ENCODE measurements around the gene C2CD4A.

The C2CD4A gene

DNA sequence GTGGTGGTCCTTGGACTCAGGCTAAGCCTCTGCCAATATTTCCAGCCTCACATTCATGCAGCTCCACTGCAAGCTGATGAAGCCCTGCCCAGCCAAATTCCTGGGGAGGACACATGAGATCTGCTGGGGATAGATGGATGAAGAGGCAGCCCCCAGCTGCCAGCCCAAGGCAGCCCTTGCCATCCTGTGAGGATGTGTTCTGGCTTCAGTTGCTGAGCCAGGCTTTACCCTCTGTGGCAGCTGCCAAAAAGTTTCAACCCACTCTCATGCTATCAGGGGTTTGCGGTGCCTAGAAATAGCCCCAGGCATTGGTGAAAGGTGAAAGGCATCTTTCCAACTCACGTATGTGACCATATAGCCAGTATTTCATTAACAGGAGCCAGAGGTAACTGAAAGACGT, 37.6 kb downstream of the C2CD4A start:
- TF ChIP-seq ZFX (IDR thresholded peaks at IDR 0.05; ENCODE audit: borderline replicate concordance) = no peak
- TF ChIP-seq, protein P1, sequence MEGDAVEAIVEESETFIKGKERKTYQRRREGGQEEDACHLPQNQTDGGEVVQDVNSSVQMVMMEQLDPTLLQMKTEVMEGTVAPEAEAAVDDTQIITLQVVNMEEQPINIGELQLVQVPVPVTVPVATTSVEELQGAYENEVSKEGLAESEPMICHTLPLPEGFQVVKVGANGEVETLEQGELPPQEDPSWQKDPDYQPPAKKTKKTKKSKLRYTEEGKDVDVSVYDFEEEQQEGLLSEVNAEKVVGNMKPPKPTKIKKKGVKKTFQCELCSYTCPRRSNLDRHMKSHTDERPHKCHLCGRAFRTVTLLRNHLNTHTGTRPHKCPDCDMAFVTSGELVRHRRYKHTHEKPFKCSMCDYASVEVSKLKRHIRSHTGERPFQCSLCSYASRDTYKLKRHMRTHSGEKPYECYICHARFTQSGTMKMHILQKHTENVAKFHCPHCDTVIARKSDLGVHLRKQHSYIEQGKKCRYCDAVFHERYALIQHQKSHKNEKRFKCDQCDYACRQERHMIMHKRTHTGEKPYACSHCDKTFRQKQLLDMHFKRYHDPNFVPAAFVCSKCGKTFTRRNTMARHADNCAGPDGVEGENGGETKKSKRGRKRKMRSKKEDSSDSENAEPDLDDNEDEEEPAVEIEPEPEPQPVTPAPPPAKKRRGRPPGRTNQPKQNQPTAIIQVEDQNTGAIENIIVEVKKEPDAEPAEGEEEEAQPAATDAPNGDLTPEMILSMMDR (IDR thresholded peaks at IDR 0.05) = no peak
- H3K27ac ChIP-seq = no peak overlapping the region

DNA sequence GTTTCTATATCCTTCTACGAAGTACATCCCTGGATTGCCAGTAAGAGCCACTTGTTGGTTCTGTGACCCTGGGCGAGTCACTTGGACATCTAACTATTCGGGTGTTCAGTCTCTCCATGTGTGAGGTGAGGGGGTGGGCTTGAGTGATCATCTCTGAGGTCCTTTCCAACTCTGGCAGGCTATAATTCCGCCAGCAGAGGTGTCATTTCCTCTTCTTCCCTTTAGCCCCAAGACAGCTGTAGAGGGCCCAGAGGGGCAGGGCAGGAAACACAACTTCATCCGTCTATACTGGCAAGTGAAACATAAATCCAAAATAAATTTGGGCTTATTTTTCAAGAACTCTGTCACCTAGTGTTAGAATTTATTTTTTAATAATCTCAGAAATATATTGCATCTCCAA, 38.1 kb downstream of the C2CD4A start:
- TF ChIP-seq, protein P1 (IDR thresholded peaks at IDR 0.05) = no peak
- TF ChIP-seq ZFX (IDR thresholded peaks at IDR 0.05; ENCODE audit: borderline replicate concordance) = no peak
- H3K27ac ChIP-seq = no peak overlapping the region

DNA sequence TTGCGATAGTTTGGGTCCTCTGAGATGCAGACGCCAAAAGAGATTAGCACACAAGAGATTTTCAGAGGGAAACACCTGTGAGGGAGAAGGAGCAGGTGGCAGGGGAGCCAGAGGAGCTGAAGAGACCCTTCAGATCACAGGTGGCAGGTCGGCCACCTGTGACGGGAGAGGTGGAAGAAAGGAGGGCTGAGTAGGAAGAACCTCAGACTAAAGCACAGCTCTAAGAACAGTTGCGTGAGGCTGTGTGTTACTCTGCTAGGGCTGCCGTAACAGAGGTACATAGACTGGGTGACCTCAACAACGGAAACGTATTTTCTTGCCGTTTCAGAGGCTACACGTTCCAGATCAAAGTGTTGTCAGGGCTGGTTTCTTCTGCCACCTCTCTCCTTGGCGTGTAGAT, 38.5 kb downstream of the C2CD4A start:
- no peak for TF ChIP-seq ZFX (IDR thresholded peaks at IDR 0.05; ENCODE audit: borderline replicate concordance)
- TF ChIP-seq, protein P1 (IDR thresholded peaks at IDR 0.05) = no peak
- H3K27ac ChIP-seq = no peak overlapping the region

DNA sequence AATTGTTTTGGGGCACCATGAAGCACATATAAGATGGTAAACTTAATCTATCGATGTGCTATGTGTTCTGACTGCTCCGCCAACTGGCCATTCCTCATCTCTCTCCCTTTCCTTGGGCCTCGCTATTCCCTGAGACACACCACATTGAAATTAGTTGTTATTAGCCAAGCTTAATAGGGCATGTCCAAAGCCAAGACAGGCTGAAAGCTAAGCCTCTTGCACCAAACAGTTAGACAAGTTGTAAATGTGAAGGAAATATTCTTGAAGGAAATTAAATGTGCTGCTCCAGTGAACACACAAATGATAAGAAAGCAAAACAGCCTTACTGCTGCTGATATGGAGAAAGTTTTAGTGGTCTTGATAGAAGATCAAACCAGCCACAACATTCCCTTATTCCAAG, 39.3 kb downstream of the C2CD4A start:
- no peak overlapping the region for H3K27ac ChIP-seq
- no peak for TF ChIP-seq ZFX (IDR thresholded peaks at IDR 0.05; ENCODE audit: borderline replicate concordance)
- TF ChIP-seq, protein P1 (IDR thresholded peaks at IDR 0.05) = no peak

DNA sequence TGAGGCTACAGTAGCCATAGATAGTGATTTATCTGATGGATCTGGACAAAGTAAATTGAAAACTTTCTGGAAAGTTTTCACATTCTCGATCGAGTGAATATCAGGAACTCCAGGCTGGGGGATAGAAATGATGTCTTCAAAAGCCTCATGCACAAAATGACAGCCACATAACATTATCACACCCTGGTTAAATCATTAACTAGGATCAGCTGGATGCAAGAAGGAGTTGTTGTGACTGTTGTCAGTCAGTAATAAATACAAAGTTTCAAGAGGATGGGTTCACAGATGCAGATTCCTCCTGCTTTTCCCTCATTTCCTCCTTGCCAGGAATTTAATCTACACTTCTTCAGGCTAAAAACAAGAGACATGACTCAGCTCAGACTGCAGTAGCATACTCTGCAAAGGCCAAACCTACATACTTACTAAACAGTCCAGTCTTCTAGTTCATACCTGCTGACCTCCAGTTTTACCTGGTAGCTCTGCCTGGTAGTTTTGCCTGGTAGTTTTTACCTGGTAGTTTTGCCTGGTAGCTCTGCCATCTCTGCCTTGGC, 40.9 kb downstream of the C2CD4A start:
- no peak for TF ChIP-seq ZFX (IDR thresholded peaks at IDR 0.05; ENCODE audit: borderline replicate concordance)
- TF ChIP-seq, protein P1 (IDR thresholded peaks at IDR 0.05) = no peak
- no peak overlapping the region for H3K27ac ChIP-seq

DNA sequence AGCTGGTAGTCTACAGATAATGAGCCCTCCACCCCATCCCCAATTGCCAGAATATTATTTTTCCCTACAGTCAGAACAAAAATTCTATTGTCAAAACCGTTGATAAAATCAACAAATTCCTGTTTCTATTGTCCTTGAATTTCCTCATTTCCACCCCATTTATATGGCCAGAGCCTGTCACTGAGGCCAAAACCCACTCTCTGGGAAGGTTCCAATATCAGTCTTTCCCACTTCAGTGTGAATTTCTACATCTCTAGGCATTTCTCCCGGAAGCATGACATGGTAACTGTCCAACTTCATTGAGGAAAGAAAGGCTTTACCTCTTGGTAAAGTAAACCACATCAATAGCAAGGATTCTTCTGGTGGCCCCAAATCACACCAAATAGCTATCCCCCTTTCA, 41.6 kb downstream of the C2CD4A start:
- no peak overlapping the region for H3K27ac ChIP-seq
- no peak for TF ChIP-seq ZFX (IDR thresholded peaks at IDR 0.05; ENCODE audit: borderline replicate concordance)
- TF ChIP-seq, protein P1 (IDR thresholded peaks at IDR 0.05) = no peak

DNA sequence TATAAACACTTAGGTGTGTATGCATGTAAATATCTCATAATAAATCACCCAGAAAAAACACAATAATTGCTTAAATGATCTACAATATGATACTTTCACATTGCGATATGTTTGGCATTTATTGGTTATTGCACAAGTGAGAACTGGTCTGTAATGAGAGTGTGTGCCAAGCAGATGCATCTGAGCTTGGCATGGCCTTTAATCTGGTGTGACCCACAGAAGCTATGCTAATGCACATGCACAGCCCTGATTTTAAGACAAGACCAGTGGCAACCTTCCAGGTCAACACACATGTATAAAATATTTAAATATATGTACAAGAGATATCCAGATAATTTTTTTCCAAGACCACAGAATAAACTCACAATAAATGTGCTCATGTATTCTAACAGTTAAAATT, 42.7 kb downstream of the C2CD4A start:
- no peak overlapping the region for H3K27ac ChIP-seq
- TF ChIP-seq ZFX (IDR thresholded peaks at IDR 0.05; ENCODE audit: borderline replicate concordance) = no peak
- TF ChIP-seq, protein P1 (IDR thresholded peaks at IDR 0.05) = no peak
